Measurements from ENCODE around the gene ZNF200.
"Not testable (repeated sequence)": the region's sequence is repeated elsewhere in the genome, so short reads cannot be mapped to it uniquely, and the experiment has no call there.

The ZNF200 gene

GRCh38 chr16:3214904-3215600 lies 19.9 kb downstream of the ZNF200 start:
- Histone ChIP-seq H3K4me3 (ENCODE audit: low read depth, low read length) (no peak overlapping the region), H3K27me3 (ENCODE audit: insufficient read depth, low read depth, severe bottlenecking) (peaks cover 34% of the 10 kb centered on the region), H3K36me3 (no peaks in the 10 kb centered on the region), H3K27ac (no peak overlapping the region), H3K9me3 (ENCODE audit: severe bottlenecking) (peaks cover 2% of the 10 kb centered on the region)
- TF ChIP-seq CTCF (IDR thresholded peaks at IDR 0.05; ENCODE audit: low read depth, low read length), result no peak
- DNase-seq, result no peak

GRCh38 chr16:3212567-3212966 lies 22.4 kb downstream of the ZNF200 start:
- Histone ChIP-seq H3K9me3 (ENCODE audit: severe bottlenecking) (peaks cover 2% of the 10 kb centered on the region), H3K4me3 (ENCODE audit: low read depth, low read length) (no peak overlapping the region), H3K36me3 (no peaks in the 10 kb centered on the region), H3K27ac (no peak overlapping the region), H3K27me3 (ENCODE audit: insufficient read depth, low read depth, severe bottlenecking) (peaks cover 34% of the 10 kb centered on the region)
- no peak for TF ChIP-seq CTCF (IDR thresholded peaks at IDR 0.05; ENCODE audit: low read depth, low read length)
- no peak for DNase-seq

- no peak for TF ChIP-seq CTCF (IDR thresholded peaks at IDR 0.05; ENCODE audit: low read depth, low read length)
- no peak overlapping the region for H3K27ac ChIP-seq
These were observed 23.0 kb downstream of the ZNF200 start for GRCh38 chr16:3212006-3212405.

GRCh38 chr16:3207086-3207953 lies 27.6 kb downstream of the ZNF200 start:
- Histone ChIP-seq H3K9me3 (ENCODE audit: severe bottlenecking) (peaks cover 26% of the 10 kb centered on the region), H3K27me3 (ENCODE audit: insufficient read depth, low read depth, severe bottlenecking) (peaks cover 10% of the 10 kb centered on the region), H3K27ac (no peak overlapping the region), H3K36me3 (no peaks in the 10 kb centered on the region), H3K4me3 (ENCODE audit: low read depth, low read length) (no peak overlapping the region)
- no peak for DNase-seq
- no peak for TF ChIP-seq CTCF (IDR thresholded peaks at IDR 0.05; ENCODE audit: low read depth, low read length)

More at GRCh38 chr16:3212006-3212405, 23.0 kb downstream of the ZNF200 start:
- Histone ChIP-seq H3K27me3 (ENCODE audit: insufficient read depth, low read depth, severe bottlenecking) (peaks cover 33% of the 10 kb centered on the region), H3K36me3 (no peaks in the 10 kb centered on the region), H3K9me3 (ENCODE audit: severe bottlenecking) (peaks cover 2% of the 10 kb centered on the region), H3K4me3 (ENCODE audit: low read depth, low read length) (no peak overlapping the region)
- no peak for DNase-seq

GRCh38 chr16:3205939-3206338 lies 29.0 kb downstream of the ZNF200 start:
- not testable (repeated sequence) for H3K36me3 ChIP-seq; H3K27ac ChIP-seq; H3K27me3 ChIP-seq (ENCODE audit: insufficient read depth, low read depth, severe bottlenecking); DNase-seq; H3K4me3 ChIP-seq (ENCODE audit: low read depth, low read length)
- H3K9me3 ChIP-seq (ENCODE audit: severe bottlenecking), result peaks cover 26% of the 10 kb centered on the region

GRCh38 chr16:3202903-3203539 lies 31.9 kb downstream of the ZNF200 start:
- Histone ChIP-seq H3K36me3 (no peaks in the 10 kb centered on the region), H3K4me3 (ENCODE audit: low read depth, low read length) (no peak overlapping the region), H3K9me3 (ENCODE audit: severe bottlenecking) (peaks cover 24% of the 10 kb centered on the region), H3K27ac (no peak overlapping the region), H3K27me3 (ENCODE audit: insufficient read depth, low read depth, severe bottlenecking) (peaks cover 4% of the 10 kb centered on the region)
- DNase-seq, result no peak
- TF ChIP-seq CTCF (IDR thresholded peaks at IDR 0.05; ENCODE audit: low read depth, low read length), result no peak
